CD8-positive, alpha-beta memory T cell (primary cell): Measurements from ENCODE around the gene PRKD2. TPM values are rescaled to one million over a fixed set of nuclear protein-coding genes. Genes with fewer than 3 reads are reported as not detected.

Source experiments
- CTCF ChIA-PET: fragments of 350-600 bp; sonication (Branson Sonifier 250); formaldehyde crosslinking; loops from one replicate; lab custom pipeline; 2021; ENCODE audit warnings: antibody characterized with exemption; lab: Charles Lee
- POLR2A ChIA-PET: fragments of 350-600 bp; sonication (Branson Sonifier 250); formaldehyde crosslinking; loops from one replicate; lab custom pipeline; 2021; ENCODE audit warnings: antibody characterized with exemption; lab: Charles Lee
- DNase-seq, 5 donors: peaks; one replicate each; pipeline versions ENCODE4 v3.0.0 to v3.0.0-alpha.2; 2020 to 2022; ENCODE audit warnings: mixed read lengths in 1 of 5
- H3K27ac ChIP-seq: one replicate; pipeline ENCODE4 v1.7.0; 2013; ENCODE audit warnings: low read depth, mild to moderate bottlenecking, low read length, moderate library complexity
- H3K27me3 ChIP-seq: 2 replicates; pipeline ENCODE4 v1.7.0; 2013; ENCODE audit warnings: low read length, mild to moderate bottlenecking; ENCODE audit not compliant: insufficient read depth, poor library complexity, severe bottlenecking
- H3K36me3 ChIP-seq: 2 replicates; pipeline ENCODE4 v1.7.0; 2013; ENCODE audit warnings: mild to moderate bottlenecking, low read length, moderate library complexity; ENCODE audit not compliant: insufficient read depth
- H3K4me1 ChIP-seq: 2 replicates; pipeline ENCODE4 v1.7.0; 2013; ENCODE audit warnings: mild to moderate bottlenecking, low read length, moderate library complexity; ENCODE audit not compliant: insufficient read depth
- H3K4me3 ChIP-seq: 2 replicates; pipeline ENCODE4 v1.7.0; 2013; ENCODE audit warnings: mild to moderate bottlenecking, low read length
- H3K9me3 ChIP-seq: 2 replicates; pipeline ENCODE4 v1.7.0; 2013; ENCODE audit warnings: mild to moderate bottlenecking, low read length
- H3K27ac Mint-ChIP-seq, 8 donors: one replicate each; pipeline ENCODE4 v1.8.0; 2020 to 2021; ENCODE audit warnings: mixed read lengths in 8 of 8, mild to moderate bottlenecking in 6 of 8, inconsistent platforms in 3 of 8, moderate library complexity in 3 of 8
- H3K27me3 Mint-ChIP-seq, 2 donors: one replicate each; pipeline ENCODE4 v1.8.0; 2020 to 2021; ENCODE audit warnings: mixed read lengths in 2 of 2, mild to moderate bottlenecking in 1 of 2, moderate library complexity in 1 of 2
- H3K36me3 Mint-ChIP-seq, 3 donors: one replicate each; pipeline ENCODE4 v1.8.0; 2020 to 2021; ENCODE audit warnings: mixed read lengths in 3 of 3, inconsistent platforms in 1 of 3, mild to moderate bottlenecking in 1 of 3
- H3K4me1 Mint-ChIP-seq, 3 donors: one replicate each; pipeline ENCODE4 v1.8.0; 2020 to 2021; ENCODE audit warnings: mixed read lengths in 3 of 3, inconsistent platforms in 1 of 3, mild to moderate bottlenecking in 1 of 3
- H3K4me3 Mint-ChIP-seq, 7 donors: one replicate each; pipeline ENCODE4 v1.8.0; 2020 to 2021; ENCODE audit warnings: mixed read lengths in 7 of 7, mild to moderate bottlenecking in 6 of 7, moderate library complexity in 4 of 7, inconsistent platforms in 2 of 7
- H3K9me3 Mint-ChIP-seq, 5 donors: one replicate each; pipeline ENCODE4 v1.8.0; 2020 to 2022; ENCODE audit warnings: mixed read lengths in 5 of 5, mild to moderate bottlenecking in 3 of 5, moderate library complexity in 2 of 5, inconsistent platforms in 1 of 5
- polyA plus RNA-seq: library from polyadenylated mRNA; unstranded; fragments of 300-500 nt; fragmentation: Illumina TruSeq; gene quantifications from one replicate; pipeline ENCODE4 v1.2.3, GENCODE V29; 2021
- total RNA-seq, 2 experiments: library from RNA; stranded (reverse); gene quantifications; one replicate each; pipeline ENCODE4 v1.2.3, GENCODE V29; 2021

PRKD2 gene
- total and polyA plus RNA-seq, 3 experiments from 2014 or later: 61.6 to 88.0 (median 63.8) TPM

- no peaks in the 10 kb centered on the region for H3K36me3 ChIP-seq
- Mint-ChIP-seq H3K9me3 (peaks cover 0 to 18% (median 9%) of the 10 kb centered on the region in 5 donors), H3K27ac (no peak overlapping the region), H3K36me3 (peaks cover 0 to 17% (median 1%) of the 10 kb centered on the region in 3 donors), H3K4me1 (peaks cover 8 to 12% (median 10%) of the 10 kb centered on the region in 3 donors), H3K27me3 (peaks cover 43 to 60% of the 10 kb centered on the region in 2 donors), H3K4me3 (no peak overlapping the region)
- ChIA-PET CTCF (no interaction called here), POLR2A (no interaction called here)
- no peak overlapping the region for H3K4me3 ChIP-seq
- H3K9me3 ChIP-seq: no peaks in the 10 kb centered on the region
- H3K27ac ChIP-seq: no peak overlapping the region
- H3K4me1 ChIP-seq: no peaks in the 10 kb centered on the region
- DNase-seq: no peak
- H3K27me3 ChIP-seq: no peaks in the 10 kb centered on the region
Measured at GRCh38 chr19:46646402-46646801, 70.5 kb downstream of the PRKD2 start.

GRCh38 chr19:46644720-46645119 lies 72.2 kb downstream of the PRKD2 start:
- Histone ChIP-seq H3K27ac (no peak overlapping the region), H3K4me3 (no peak overlapping the region), H3K27me3 (no peaks in the 10 kb centered on the region), H3K9me3 (no peaks in the 10 kb centered on the region), H3K4me1 (peaks cover 1% of the 10 kb centered on the region), H3K36me3 (no peaks in the 10 kb centered on the region)
- H3K36me3 Mint-ChIP-seq: peaks cover 0 to 17% (median 1%) of the 10 kb centered on the region in 3 donors
- H3K4me3 Mint-ChIP-seq: no peak overlapping the region
- DNase-seq: no peak
- H3K4me1 Mint-ChIP-seq: peaks cover 4 to 8% (median 7%) of the 10 kb centered on the region in 3 donors
- H3K9me3 Mint-ChIP-seq: peaks cover 0 to 18% (median 9%) of the 10 kb centered on the region in 5 donors
- no peak overlapping the region for H3K27ac Mint-ChIP-seq
- ChIA-PET POLR2A (no interaction called here), CTCF (no interaction called here)
- peaks cover 39 to 55% of the 10 kb centered on the region in 2 donors for H3K27me3 Mint-ChIP-seq

GRCh38 chr19:46640656-46641055 lies 76.3 kb downstream of the PRKD2 start:
- ChIA-PET CTCF (interaction anchor here (1.1 to 1.4 kb wide), 2 partner anchors 64 to 109 kb away, joined by 3 to 4 read pairs; no protein-coding TSS in a partner anchor), POLR2A (no interaction called here)
- H3K27me3 Mint-ChIP-seq: peaks cover 22 to 30% of the 10 kb centered on the region in 2 donors
- no peaks in the 10 kb centered on the region for H3K36me3 ChIP-seq
- peaks cover 0 to under 1% (median 0%) of the 10 kb centered on the region in 5 donors for H3K9me3 Mint-ChIP-seq
- no peaks in the 10 kb centered on the region for H3K9me3 ChIP-seq
- H3K4me1 Mint-ChIP-seq: peaks cover 0 to 3% (median 0%) of the 10 kb centered on the region in 3 donors
- H3K27ac ChIP-seq: no peak overlapping the region
- peak overlapping the region in 3 of 7 donors; percentile 6 to 54 (median 17) for H3K4me3 Mint-ChIP-seq
- H3K4me1 ChIP-seq: peaks cover 18% of the 10 kb centered on the region
- peaks cover 0 to 2% (median 0%) of the 10 kb centered on the region in 3 donors for H3K36me3 Mint-ChIP-seq
- H3K27me3 ChIP-seq: no peaks in the 10 kb centered on the region
- H3K27ac Mint-ChIP-seq: peak overlapping the region in 1 of 8 donors; percentile 11
- DNase-seq: no peak
- no peak overlapping the region for H3K4me3 ChIP-seq

- Histone ChIP-seq H3K4me3 (peak overlapping the region; percentile 30), H3K4me1 (peaks cover 21% of the 10 kb centered on the region), H3K9me3 (no peaks in the 10 kb centered on the region), H3K27me3 (no peaks in the 10 kb centered on the region), H3K27ac (no peak overlapping the region), H3K36me3 (no peaks in the 10 kb centered on the region)
- peaks cover 25 to 30% of the 10 kb centered on the region in 2 donors for H3K27me3 Mint-ChIP-seq
- no peak for DNase-seq
- H3K9me3 Mint-ChIP-seq: no peaks in the 10 kb centered on the region
- H3K36me3 Mint-ChIP-seq: no peaks in the 10 kb centered on the region
- peaks cover 2 to 10% (median 5%) of the 10 kb centered on the region in 3 donors for H3K4me1 Mint-ChIP-seq
- POLR2A ChIA-PET: no interaction called here
- peak overlapping the region in 3 of 7 donors; percentile 42 to 58 (median 50) for H3K4me3 Mint-ChIP-seq
- CTCF ChIA-PET: interaction anchor here (0.9 to 1.4 kb wide), 6 partner anchors 23 to 180 kb away, joined by 3 to 4 read pairs (median 3); no protein-coding TSS in a partner anchor
- no peak overlapping the region for H3K27ac Mint-ChIP-seq
Measured at GRCh38 chr19:46639358-46640182, 77.3 kb downstream of the PRKD2 start.

GRCh38 chr19:46637224-46637623 lies 79.7 kb downstream of the PRKD2 start:
- H3K4me1 ChIP-seq: peaks cover 37% of the 10 kb centered on the region

GRCh38 chr19:46635920-46636761 lies 80.8 kb downstream of the PRKD2 start, which contains the start of gene GNG8:
GNG8 (minus strand) TSS chr19:46636202; CDS start chr19:46634682, 1,520 bp downstream.
- H3K27me3 ChIP-seq: no peaks in the 10 kb centered on the region

More at GRCh38 chr19:46637224-46637623, 79.7 kb downstream of the PRKD2 start:
- no peak overlapping the region for H3K4me3 Mint-ChIP-seq
- no peaks in the 10 kb centered on the region for H3K36me3 Mint-ChIP-seq
- no peak overlapping the region for H3K27ac Mint-ChIP-seq
- H3K9me3 ChIP-seq: no peaks in the 10 kb centered on the region
- CTCF ChIA-PET: interaction anchor here (1.0 to 1.2 kb wide), 4 partner anchors 10 to 29 kb away, joined by 3 to 5 read pairs (median 3); no protein-coding TSS in a partner anchor
- no peaks in the 10 kb centered on the region for H3K9me3 Mint-ChIP-seq
- H3K27me3 Mint-ChIP-seq: peaks cover 24 to 32% of the 10 kb centered on the region in 2 donors
- H3K36me3 ChIP-seq: no peaks in the 10 kb centered on the region
- no peak for DNase-seq
- POLR2A ChIA-PET: no interaction called here
- H3K27ac ChIP-seq: no peak overlapping the region
- H3K4me1 Mint-ChIP-seq: peaks cover 15 to 25% (median 21%) of the 10 kb centered on the region in 3 donors
- H3K27me3 ChIP-seq: no peaks in the 10 kb centered on the region
- H3K4me3 ChIP-seq: no peak overlapping the region

GRCh38 chr19:46634656-46635218 lies 82.2 kb downstream of the PRKD2 start:
- no peak overlapping the region for H3K4me3 ChIP-seq
- no peaks in the 10 kb centered on the region for H3K27me3 ChIP-seq
- CTCF ChIA-PET: interaction anchor here (2.1 kb wide), 1 partner anchor 27 kb away, joined by 7 read pairs; the partner anchor contains the start of gene DACT3
- no peaks in the 10 kb centered on the region for H3K36me3 ChIP-seq
- DNase-seq: no peak
- Mint-ChIP-seq H3K27me3 (peaks cover 13 to 34% of the 10 kb centered on the region in 2 donors), H3K36me3 (no peaks in the 10 kb centered on the region), H3K27ac (peak overlapping the region in 5 of 8 donors; percentile 19 to 84 (median 36)), H3K4me3 (peak overlapping the region in 4 of 7 donors; percentile 4 to 73 (median 40)), H3K4me1 (peaks cover 15 to 24% (median 21%) of the 10 kb centered on the region in 3 donors), H3K9me3 (no peaks in the 10 kb centered on the region)
- POLR2A ChIA-PET: interaction anchor here (0.6 to 0.7 kb wide), 2 partner anchors 80 to 312 kb away, joined by 3 read pairs; no protein-coding TSS in a partner anchor
- H3K4me1 ChIP-seq: peaks cover 36% of the 10 kb centered on the region
- no peaks in the 10 kb centered on the region for H3K9me3 ChIP-seq
- no peak overlapping the region for H3K27ac ChIP-seq

More at GRCh38 chr19:46635920-46636761, 80.8 kb downstream of the PRKD2 start, which contains the start of gene GNG8:
- CTCF ChIA-PET: interaction anchor here (1.2 to 2.1 kb wide), 3 partner anchors 21 to 28 kb away, joined by 3 to 7 read pairs (median 5); partner anchors contain the start of gene DACT3
- Histone ChIP-seq H3K4me1 (peaks cover 37% of the 10 kb centered on the region), H3K4me3 (no peak within 1 kb of the TSS), H3K36me3 (no peaks in the 10 kb centered on the region), H3K9me3 (no peaks in the 10 kb centered on the region), H3K27ac (no peak within 1 kb of the TSS)
- H3K9me3 Mint-ChIP-seq: no peaks in the 10 kb centered on the region
- H3K27ac Mint-ChIP-seq: peak within 1 kb of the TSS in 4 of 8 donors; percentile 19 to 93 (median 50)
- H3K27me3 Mint-ChIP-seq: peaks cover 18 to 35% of the 10 kb centered on the region in 2 donors
- POLR2A ChIA-PET: no interaction called here
- peak within 1 kb of the TSS in 3 of 7 donors; percentile 33 to 76 (median 39) for H3K4me3 Mint-ChIP-seq
- DNase-seq: peak in 1 of 5 donors; percentile 39
- peaks cover 15 to 25% (median 21%) of the 10 kb centered on the region in 3 donors for H3K4me1 Mint-ChIP-seq
- no peaks in the 10 kb centered on the region for H3K36me3 Mint-ChIP-seq
